Activated CD8-positive, alpha-beta memory T cell treated with anti-CD3 and anti-CD28 coated beads for 4 hours (primary cell): ENCODE results near the gene CCT6A.
"Not testable (repeated sequence)": the region's sequence is repeated elsewhere in the genome, so short reads cannot be mapped to it uniquely, and the experiment has no call there.

ENCODE experiments used
- DNase-seq, 2 donors: peaks; one replicate each; pipeline ENCODE4 v3.0.0-alpha.2; 2020; ENCODE audit warnings: low read depth in 2 of 2

The CCT6A gene

DNA sequence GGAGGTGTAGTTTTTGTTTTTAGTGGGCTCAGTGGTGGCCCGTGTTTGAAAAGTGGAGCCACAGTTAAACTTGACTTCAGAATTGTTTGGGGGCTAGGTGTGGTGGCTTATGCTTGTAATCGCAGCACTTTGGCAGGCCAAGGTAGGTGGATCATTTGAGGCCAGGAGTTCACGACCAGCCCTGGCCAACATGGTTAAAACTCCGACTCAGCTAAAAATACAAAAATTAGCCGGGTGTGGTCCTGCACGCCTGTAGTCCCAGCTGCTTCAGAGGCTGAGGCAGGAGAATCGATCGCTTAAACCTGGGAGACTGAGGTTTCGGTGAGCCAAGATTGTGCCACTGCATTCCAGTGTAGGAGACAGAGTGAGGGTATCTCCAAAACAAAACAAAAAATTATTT, 1.8 kb downstream of the CCT6A start:
- no peak for DNase-seq

DNA sequence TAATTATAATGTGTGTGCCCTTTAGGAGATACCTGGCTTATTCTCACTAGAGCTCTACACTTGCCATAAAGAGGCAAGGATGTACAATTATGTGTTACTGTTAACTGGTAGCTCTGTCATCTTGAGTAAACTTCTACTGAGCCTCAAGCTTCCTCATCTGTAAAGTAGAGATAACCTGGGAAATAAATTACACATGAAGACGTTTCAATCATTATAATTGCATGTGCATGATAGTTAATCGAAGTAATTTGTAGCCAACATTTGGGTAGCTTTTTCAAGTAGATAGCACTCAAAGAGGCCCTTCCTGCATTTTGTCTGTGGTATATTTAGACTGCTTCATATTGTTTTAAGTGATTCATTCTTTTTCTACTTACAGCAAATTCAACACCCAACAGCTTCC, 2.4 kb downstream of the CCT6A start:
- DNase-seq = no peak

DNA sequence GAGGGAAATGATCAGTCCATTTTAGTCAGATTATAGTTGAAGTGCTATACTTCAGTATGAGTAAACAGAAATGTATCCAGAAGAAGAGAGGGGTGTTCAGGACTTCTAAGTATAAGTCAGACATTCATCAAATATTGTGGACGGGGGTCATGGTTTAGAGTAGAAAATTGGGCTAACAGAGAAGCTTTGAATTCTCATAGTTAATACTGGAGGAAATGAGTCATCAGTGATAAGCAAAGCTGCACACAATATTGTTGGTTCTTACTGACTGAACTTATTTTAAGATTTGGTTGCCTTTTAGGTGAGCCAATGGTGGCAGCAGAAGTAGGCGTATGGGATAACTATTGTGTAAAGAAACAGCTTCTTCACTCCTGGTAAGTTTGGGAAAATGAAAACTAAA, 10.8 kb downstream of the CCT6A start:
- DNase-seq = no peak

- no peak for DNase-seq
Observed at GRCh38 chr7:56063500-56063881, 11.9 kb downstream of the CCT6A start.

DNA sequence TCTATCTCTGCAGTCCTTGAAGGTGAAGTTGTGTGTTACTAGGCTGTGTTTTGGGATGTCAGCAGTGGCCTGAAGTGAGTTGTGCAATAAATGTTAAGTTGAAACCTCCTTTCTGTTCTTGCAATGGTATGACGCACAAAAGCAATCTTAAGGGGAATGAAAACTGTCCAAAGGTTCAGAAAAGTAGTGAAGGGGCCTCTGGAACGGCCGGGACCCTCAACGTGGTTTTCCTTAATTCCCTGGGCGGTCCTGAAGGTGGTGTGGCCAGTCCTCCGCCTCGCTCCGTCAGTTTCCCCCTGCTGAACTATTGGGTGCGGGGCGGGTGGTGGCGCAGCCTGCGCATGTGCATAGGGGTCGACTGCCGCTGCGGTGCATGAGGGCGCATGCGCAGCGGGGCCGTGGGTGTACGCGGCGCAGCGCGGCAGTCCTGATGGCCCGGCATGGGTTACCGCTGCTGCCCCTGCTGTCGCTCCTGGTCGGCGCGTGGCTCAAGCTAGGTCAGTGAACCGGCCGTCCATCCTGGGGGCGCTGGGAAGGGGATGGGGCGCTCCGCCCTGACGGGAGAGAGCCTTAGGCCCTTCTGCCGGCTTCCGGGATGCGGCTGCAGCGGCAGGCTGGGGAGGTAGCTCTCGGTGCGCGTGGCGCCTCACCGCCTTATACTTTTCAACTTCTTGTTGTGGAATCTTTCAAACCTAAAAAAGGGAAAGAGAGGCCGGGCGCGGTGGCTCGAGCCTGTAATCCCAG, 12.5 kb downstream of the CCT6A start, which contains the start of gene SUMF2:
TSS of gene SUMF2 (plus strand) at position 405 of the 744 bp plus-strand sequence. CDS start at position 431, 26 bp downstream.
- peak; percentile 73 to 82 for DNase-seq

GRCh38 chr7:56066376-56066775, 14.8 kb downstream of the CCT6A start:
- not testable (repeated sequence) for DNase-seq

DNA sequence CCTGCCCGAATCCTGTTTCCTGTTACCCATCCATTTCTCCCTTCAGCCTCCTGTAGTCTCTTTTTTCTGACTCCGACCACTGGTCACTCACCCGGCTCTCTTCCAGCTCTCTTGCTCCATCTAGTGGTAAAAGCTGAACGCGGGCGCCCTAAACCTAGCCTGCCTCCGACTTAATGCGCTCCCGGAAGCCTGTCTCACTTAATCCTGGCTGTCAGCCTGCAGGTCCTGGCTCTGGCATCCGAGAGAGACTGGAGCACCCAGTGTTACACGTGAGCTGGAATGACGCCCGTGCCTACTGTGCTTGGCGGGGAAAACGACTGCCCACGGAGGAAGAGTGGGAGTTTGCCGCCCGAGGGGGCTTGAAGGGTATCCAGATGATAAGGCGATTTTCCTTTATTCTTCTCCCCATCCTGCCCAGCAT, 22.8 kb downstream of the CCT6A start:
- peak; percentile 35 to 36 for DNase-seq

DNA sequence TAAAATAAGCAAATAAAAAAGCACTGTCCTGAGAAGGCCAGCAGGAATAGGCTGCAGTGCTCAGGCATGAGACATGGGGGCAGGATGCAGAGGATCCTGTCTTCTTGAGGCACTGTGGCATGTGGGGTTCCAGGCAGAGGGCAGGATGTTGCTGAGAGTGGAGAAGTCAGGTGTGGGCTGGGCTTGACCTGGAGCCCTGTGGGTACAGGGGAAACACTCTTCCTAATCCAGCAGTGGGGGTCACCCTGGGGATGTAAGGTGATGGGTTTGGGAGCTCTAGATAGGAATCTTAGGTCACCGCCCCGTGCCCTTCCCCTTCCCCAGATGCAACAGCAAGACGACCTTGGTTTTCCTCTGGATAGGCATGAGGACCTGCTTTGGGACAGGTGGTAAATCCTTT, 26.1 kb downstream of the CCT6A start:
- no peak for DNase-seq

DNA sequence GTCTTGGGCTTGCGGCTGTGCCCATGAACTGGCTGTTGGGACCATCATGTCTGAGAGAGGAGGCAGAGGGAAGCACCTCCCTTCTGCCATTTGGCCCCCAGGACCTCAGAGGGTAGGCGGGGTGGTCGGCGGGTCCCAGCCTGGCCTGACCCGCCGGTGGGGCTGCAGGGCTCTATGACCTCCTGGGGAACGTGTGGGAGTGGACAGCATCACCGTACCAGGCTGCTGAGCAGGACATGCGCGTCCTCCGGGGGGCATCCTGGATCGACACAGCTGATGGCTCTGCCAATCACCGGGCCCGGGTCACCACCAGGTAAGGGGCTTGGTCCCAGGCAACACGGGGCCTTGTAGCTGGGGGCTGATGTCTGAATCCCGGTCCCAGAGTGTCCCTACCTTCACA, 26.6 kb downstream of the CCT6A start:
- no peak for DNase-seq

DNA sequence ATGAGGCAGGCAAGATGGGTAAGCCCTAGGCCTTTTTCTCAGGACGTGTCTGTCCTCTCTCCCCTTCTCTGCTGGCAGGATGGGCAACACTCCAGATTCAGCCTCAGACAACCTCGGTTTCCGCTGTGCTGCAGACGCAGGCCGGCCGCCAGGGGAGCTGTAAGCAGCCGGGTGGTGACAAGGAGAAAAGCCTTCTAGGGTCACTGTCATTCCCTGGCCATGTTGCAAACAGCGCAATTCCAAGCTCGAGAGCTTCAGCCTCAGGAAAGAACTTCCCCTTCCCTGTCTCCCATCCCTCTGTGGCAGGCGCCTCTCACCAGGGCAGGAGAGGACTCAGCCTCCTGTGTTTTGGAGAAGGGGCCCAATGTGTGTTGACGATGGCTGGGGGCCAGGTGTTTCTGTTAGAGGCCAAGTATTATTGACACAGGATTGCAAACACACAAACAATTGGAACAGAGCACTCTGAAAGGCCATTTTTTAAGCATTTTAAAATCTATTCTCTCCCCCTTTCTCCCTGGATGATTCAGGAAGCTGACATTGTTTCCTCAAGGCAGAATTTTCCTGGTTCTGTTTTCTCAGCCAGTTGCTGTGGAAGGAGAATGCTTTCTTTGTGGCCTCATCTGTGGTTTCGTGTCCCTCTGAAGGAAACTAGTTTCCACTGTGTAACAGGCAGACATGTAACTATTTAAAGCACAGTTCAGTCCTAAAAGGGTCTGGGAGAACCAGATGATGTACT, 28.1 kb downstream of the CCT6A start:
- no peak for DNase-seq

DNA sequence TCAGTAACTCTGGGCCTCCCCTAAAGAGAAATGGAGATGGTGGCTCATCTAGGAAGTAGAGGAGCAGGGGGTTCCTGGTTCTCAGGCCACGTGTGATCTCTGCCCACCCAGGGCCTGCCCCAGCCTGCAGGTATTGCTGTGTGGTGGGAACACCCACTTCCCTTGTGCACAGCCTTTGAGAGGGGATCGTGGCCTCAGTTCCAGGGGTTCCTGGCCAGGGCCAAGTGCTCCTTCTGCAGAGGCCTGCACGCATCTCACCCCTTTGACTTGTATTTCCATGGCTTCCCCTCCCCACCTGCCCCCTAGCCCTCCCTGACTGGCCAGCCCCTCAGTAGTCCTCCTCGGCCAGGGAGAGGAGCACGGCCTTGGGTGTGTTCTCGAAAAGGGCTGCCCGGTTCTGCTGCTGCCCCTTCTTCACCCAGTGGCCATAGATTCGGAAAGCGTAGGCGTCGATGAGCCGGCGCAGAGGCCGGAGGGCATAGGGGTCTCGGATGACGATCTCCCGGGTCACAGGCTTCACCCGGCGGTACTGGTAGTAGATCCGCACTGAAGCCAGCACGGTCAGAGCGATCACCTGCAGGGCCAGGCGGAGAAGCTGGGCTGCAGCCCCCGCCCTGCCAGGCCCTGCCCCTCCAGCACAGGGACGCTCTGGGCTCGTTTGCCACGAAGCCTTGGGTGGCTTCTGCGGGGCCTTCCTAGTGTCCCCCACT, 29.3 kb downstream of the CCT6A start:
- DNase-seq = not testable (repeated sequence)

GRCh38 chr7:56081626-56082340, 30.2 kb downstream of the CCT6A start:
- no peak for DNase-seq

- DNase-seq = no peak
Observed at GRCh38 chr7:56083150-56083785, 31.7 kb downstream of the CCT6A start.

- DNase-seq = no peak
Observed at GRCh38 chr7:56086761-56087160, 35.2 kb downstream of the CCT6A start.

DNA sequence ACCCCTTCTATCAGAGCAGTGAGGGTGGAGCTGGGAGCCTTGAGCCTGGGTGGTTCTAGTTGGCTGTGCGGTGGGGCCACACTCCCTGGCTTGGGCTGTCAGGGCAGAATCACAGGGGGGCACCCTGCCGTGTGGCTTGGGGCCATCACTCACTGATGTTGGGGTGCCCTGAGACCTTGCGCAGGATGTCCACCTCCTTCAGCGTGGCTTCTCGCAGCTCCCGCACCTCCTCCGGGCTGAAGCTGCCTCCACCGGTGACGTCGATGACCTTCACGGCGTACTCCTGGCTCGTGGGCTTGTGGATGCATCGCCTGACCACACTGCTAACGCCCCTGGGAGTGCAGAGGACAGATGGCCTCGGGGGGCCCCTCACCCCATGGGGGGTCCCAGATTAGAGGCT, 35.9 kb downstream of the CCT6A start:
- DNase-seq = no peak

DNA sequence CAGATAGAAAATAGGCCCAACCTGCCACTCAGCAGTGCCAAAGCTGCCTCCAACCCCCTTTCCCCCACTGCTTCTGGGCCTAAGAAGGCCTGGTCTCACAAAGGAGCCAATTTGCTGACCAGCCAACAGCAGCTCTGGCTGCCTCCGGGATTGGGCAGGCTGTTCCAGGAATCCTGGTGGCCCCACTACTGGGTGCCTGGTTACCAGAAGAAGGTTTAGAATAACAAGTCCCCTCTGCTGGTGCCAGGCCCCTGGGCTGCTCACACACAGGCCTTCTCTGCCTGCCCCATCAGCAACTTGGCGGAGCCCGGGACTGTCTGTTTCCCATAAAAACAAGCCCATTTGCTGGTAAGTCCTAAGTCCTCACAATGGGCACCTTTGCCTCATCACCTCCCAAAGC, 40.0 kb downstream of the CCT6A start:
- DNase-seq = no peak

DNA sequence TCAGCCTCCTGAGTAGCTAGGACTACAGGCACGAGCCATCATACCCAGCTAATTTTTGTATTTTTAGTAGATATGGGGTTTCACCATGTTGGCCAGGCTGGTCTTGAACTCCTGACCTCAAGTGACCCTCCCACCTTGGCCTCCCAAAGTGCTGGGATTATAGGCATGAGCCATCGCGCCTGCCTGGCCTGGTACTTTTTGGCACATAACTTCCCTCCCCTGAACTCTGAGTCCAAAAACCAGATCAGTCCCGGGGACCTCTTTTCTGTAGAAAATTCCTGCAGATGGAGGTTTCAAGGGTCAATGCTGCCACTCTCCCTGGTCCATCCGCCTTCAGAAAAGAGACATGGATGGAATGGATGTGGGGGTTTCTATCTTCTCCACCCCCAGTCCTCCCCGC, 40.8 kb downstream of the CCT6A start:
- DNase-seq = not testable (repeated sequence)

DNA sequence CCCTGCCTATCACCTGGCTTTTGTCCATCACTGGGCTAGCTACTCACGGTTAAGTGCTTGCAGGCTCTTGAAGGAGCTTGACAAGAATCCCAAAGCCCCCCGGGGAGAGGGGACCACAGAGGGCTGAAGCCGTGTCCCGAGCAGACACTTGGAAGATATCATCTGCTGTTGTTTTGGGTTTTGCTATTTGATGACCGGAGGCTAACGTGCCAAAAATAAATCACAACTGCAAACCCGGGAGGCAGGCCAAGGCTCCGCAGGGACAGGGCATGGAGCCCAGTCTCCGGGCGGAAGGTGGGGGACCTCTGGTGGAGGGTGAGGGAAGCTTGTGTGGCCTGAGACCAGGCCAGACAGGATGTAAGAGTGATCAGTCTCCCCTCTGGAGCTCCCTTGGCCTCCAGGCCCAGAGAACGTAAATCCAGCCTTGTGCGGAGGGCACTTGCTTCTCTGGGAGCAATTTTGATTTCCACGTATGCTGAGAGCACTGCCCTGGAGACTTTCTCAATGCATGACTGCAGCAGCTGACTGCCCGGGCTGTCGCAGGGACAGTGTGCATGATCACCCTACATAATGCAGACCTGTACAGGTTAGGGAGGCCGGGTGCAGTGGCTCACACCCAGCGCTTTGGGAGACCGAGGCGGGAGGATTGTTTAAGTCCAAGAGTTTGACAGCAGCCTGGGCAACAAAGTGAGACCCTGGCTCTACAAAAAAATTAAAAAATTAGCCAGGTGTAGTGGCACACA, 41.4 kb downstream of the CCT6A start, which contains the start of gene PHKG1:
TSS of gene PHKG1 (minus strand) at position 164 of the 743 bp plus-strand sequence. CDS start 4,011 bp downstream, outside the sequence.
- DNase-seq = no peak

DNA sequence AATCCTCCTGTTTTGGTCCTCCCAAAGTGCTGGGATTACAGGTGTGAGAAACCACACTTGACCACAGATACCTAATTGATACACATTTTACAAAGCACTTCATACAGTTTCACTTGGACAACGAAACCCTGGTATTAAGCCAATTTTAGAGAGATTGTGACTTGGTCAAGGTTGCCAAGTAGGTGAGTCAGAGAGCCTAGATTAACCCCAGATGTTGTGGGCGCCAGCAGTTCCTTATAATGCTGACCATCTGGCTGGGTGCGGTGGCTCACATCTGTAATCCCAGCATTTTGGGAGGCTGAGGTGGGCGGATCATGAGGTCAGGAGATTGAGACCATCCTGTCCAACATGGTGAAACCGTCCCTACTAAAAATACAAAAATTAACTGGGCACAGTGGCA, 46.1 kb downstream of the CCT6A start:
- DNase-seq = no peak

- DNase-seq = not testable (repeated sequence)
Observed at GRCh38 chr7:56098187-56099008, 46.8 kb downstream of the CCT6A start.
